PC-3 (cell line): Measurements from ENCODE around the gene KDELR3. TPM values are rescaled to one million over a fixed set of nuclear protein-coding genes. Genes with fewer than 3 reads are reported as not detected.

ENCODE experiments used
- ATAC-seq: fragments of 200-7000 bp; cut with Tn5 transposase; 2 replicates; pipeline ENCODE4 v1.9.1; 2020; ENCODE audit warnings: mild to moderate bottlenecking, moderate library complexity
- BruUV-seq: library from RNA; stranded (reverse); fragments of 400-500 nt; replicated peaks from 2 replicates; lab custom pipeline; 2021; lab: Mats Ljungman, UMichigan
- CTCF ChIA-PET: fragments of 300-600 bp; sonication (Branson Sonifier 250); formaldehyde crosslinking; loops from one replicate; lab custom pipeline; 2022; ENCODE audit warnings: antibody characterized with exemption; lab: Charles Lee
- POLR2A ChIA-PET: fragments of 300-600 bp; sonication (Branson Sonifier 250); formaldehyde crosslinking; loops from one replicate; lab custom pipeline; 2022; ENCODE audit warnings: antibody characterized with exemption; ENCODE audit not compliant: unreplicated experiment; lab: Charles Lee
- DNase-seq: peaks from one replicate; pipeline ENCODE4 v3.0.0-alpha.2; 2015
- H2AFZ ChIP-seq: fragments of 300-600 bp; sonication (generic); 2 replicates; pipeline ENCODE4 v1.6.0; 2016; ENCODE audit warnings: antibody characterized with exemption, low read length
- H3F3A ChIP-seq: fragments of 300-600 bp; sonication (generic); one replicate; pipeline ENCODE4 v1.6.0; 2017; ENCODE audit warnings: antibody characterized with exemption, low read length, control low read depth, mild to moderate bottlenecking; ENCODE audit not compliant: unreplicated experiment
- H3K27ac ChIP-seq: fragments of 300-600 bp; sonication (generic); 2 replicates; pipeline ENCODE4 v1.5.1; 2016; ENCODE audit warnings: mild to moderate bottlenecking, low read length
- H3K27me3 ChIP-seq: fragments of 300-600 bp; sonication (generic); 2 replicates; pipeline ENCODE4 v1.6.1; 2016; ENCODE audit warnings: low read length, mixed read lengths
- H3K36me3 ChIP-seq: fragments of 300-600 bp; sonication (generic); 2 replicates; pipeline ENCODE4 v1.6.1; 2016; ENCODE audit warnings: low read depth, mixed run types, low read length, mixed read lengths
- H3K4me1 ChIP-seq: fragments of 300-600 bp; sonication (generic); 2 replicates; pipeline ENCODE4 v1.5.1; 2016; ENCODE audit warnings: low read length; ENCODE audit not compliant: insufficient read depth
- H3K4me2 ChIP-seq: fragments of 300-600 bp; sonication (generic); 2 replicates; pipeline ENCODE4 v1.6.0; 2016; ENCODE audit warnings: low read length
- H3K4me3 ChIP-seq: fragments of 300-600 bp; sonication (generic); 2 replicates; pipeline ENCODE4 v1.5.1; 2016; ENCODE audit warnings: mild to moderate bottlenecking, low read length, mixed read lengths
- H3K79me2 ChIP-seq: fragments of 300-600 bp; sonication (generic); 2 replicates; pipeline ENCODE4 v1.6.1; 2017; ENCODE audit warnings: low read length, mixed read lengths
- H3K9ac ChIP-seq: fragments of 300-600 bp; sonication (generic); 2 replicates; pipeline ENCODE4 v1.6.0; 2016; ENCODE audit warnings: mild to moderate bottlenecking, low read length
- H3K9me2 ChIP-seq: fragments of 300-600 bp; sonication (generic); replicated peaks from 2 replicates; pipeline ENCODE4 v1.6.1; 2016; ENCODE audit warnings: mixed run types, low read length, mixed read lengths
- H3K9me3 ChIP-seq: fragments of 300-600 bp; sonication (generic); 2 replicates; pipeline ENCODE4 v1.6.1; 2016; ENCODE audit warnings: low read length, mixed read lengths
- H4K20me1 ChIP-seq: fragments of 300-600 bp; sonication (generic); 2 replicates; pipeline ENCODE4 v1.6.1; 2016; ENCODE audit warnings: low read length, mixed read lengths
- CTCF ChIP-seq: fragments of 300-600 bp; sonication (generic); conservative IDR thresholded peaks from 2 replicates; pipeline ENCODE4 v1.5.1; 2017; ENCODE audit warnings: antibody characterized with exemption, low read depth, mild to moderate bottlenecking, low read length
- EZH2 ChIP-seq: fragments of 300-600 bp; sonication (generic); IDR thresholded peaks from one replicate; pipeline ENCODE4 v1.6.1; 2017; ENCODE audit warnings: antibody characterized with exemption, mild to moderate bottlenecking, low read length; ENCODE audit not compliant: unreplicated experiment
- EZH2phosphoT487 ChIP-seq: fragments of 300-600 bp; sonication (generic); IDR thresholded peaks from 2 replicates; pipeline ENCODE4 v1.6.1; 2018; ENCODE audit warnings: mild to moderate bottlenecking, antibody characterized with exemption, low read length, borderline replicate concordance
- intact Hi-C: fragments of 100-400 bp; cut with micrococcal nuclease; formaldehyde crosslinking; loops from 2 replicates; pipeline ENCODE4 v1.9.0; 2023
- total RNA-seq: library from RNA; depleted of rRNA; stranded (reverse); fragments of >200 nt; gene quantifications from 2 replicates; pipeline ENCODE4 v1.2.3, GENCODE V29; 2014

KDELR3 gene
- total RNA-seq, 1 experiment from 2014 or later, result 17.7 TPM

- Histone ChIP-seq H3K27ac (no peak overlapping the region), H4K20me1 (no peaks in the 10 kb centered on the region), H3K4me1 (peaks cover 5% of the 10 kb centered on the region; the same call in 1 of the 2 replicates), H3K4me2 (no peak overlapping the region), H2AFZ (no peak overlapping the region), H3K4me3 (no peak overlapping the region), H3K9me3 (no peaks in the 10 kb centered on the region), H3K36me3 (no peaks in the 10 kb centered on the region), H3K9me2 (no peaks in the 10 kb centered on the region), H3F3A (no peaks in the 10 kb centered on the region), H3K27me3 (no peaks in the 10 kb centered on the region), H3K9ac (no peak overlapping the region), H3K79me2 (no peaks in the 10 kb centered on the region)
- intact Hi-C loops, result no loop called here
- BruUV-seq, result no TSS peak
- no peak for ATAC-seq
- no peak for TF ChIP-seq CTCF
- TF ChIP-seq EZH2, result no peak
- no peak for TF ChIP-seq EZH2phosphoT487
- DNase-seq, result no peak
- ChIA-PET CTCF (no interaction called here), POLR2A (no interaction called here)
Observed at GRCh38 chr22:38471237-38471636, 3.3 kb downstream of the KDELR3 start.

GRCh38 chr22:38474003-38474607, 6.2 kb downstream of the KDELR3 start:
- Histone ChIP-seq H3K27me3 (no peaks in the 10 kb centered on the region), H3K79me2 (no peaks in the 10 kb centered on the region), H3K4me2 (no peak overlapping the region), H3K9me3 (no peaks in the 10 kb centered on the region), H3K27ac (no peak overlapping the region), H3K4me3 (no peak overlapping the region), H4K20me1 (no peaks in the 10 kb centered on the region), H3K4me1 (no peaks in the 10 kb centered on the region), H2AFZ (no peak overlapping the region), H3F3A (no peaks in the 10 kb centered on the region), H3K36me3 (no peaks in the 10 kb centered on the region), H3K9me2 (no peaks in the 10 kb centered on the region), H3K9ac (no peak overlapping the region)
- TF ChIP-seq EZH2 (no peak), CTCF (no peak), EZH2phosphoT487 (no peak)
- no peak for ATAC-seq
- ChIA-PET CTCF (no interaction called here), POLR2A (no interaction called here)
- BruUV-seq, result no TSS peak
- intact Hi-C loops, result no loop called here
- no peak for DNase-seq

GRCh38 chr22:38477585-38477984, 9.7 kb downstream of the KDELR3 start:
- no peak for TF ChIP-seq CTCF
- TF ChIP-seq EZH2phosphoT487, result no peak
- no peak for TF ChIP-seq EZH2
- no TSS peak for BruUV-seq
- intact Hi-C loops, result no loop called here
- no peaks in the 10 kb centered on the region for H3K9me3 ChIP-seq
- no peak overlapping the region for H2AFZ ChIP-seq
- ChIA-PET POLR2A (no interaction called here), CTCF (no interaction called here)
- no peak overlapping the region for H3K9ac ChIP-seq
- no peaks in the 10 kb centered on the region for H3K79me2 ChIP-seq
- no peak overlapping the region for H3K4me2 ChIP-seq
- DNase-seq (no peak), ATAC-seq (no peak)
- H3K4me3 ChIP-seq, result no peak overlapping the region
- no peaks in the 10 kb centered on the region for H3K9me2 ChIP-seq
- H4K20me1 ChIP-seq, result no peaks in the 10 kb centered on the region
- peaks cover 17% of the 10 kb centered on the region; the same call in 1 of the 2 replicates for H3K36me3 ChIP-seq
- no peaks in the 10 kb centered on the region for H3K4me1 ChIP-seq
- H3F3A ChIP-seq, result no peaks in the 10 kb centered on the region
- H3K27ac ChIP-seq, result no peak overlapping the region
- no peaks in the 10 kb centered on the region for H3K27me3 ChIP-seq
